Gastrocnemius medialis (tissue), 4 donors: ENCODE results near the gene LDB3.

ENCODE experiments used
- POLR2A ChIP-seq, 2 donors: fragments of 450-650 bp; IDR thresholded peaks; one replicate each; pipeline ENCODE4 v1.6.1; 2017; ENCODE audit warnings: antibody characterized with exemption in 2 of 2, mild to moderate bottlenecking in 2 of 2, moderate library complexity in 2 of 2
- TF ChIP-seq, protein P1 (sequence below), 5 experiments: fragments of 450-650 bp in 3 of 5; fragments of 200-600 bp in 2 of 5; sonication (generic) in 2 of 5; IDR thresholded peaks in 4 of 5; conservative IDR thresholded peaks in 1 of 5; 1 replicate in 4 of 5; 2 replicates in 1 of 5; pipeline ENCODE4 v1.5.1; 2016 to 2019; ENCODE audit warnings: antibody characterized with exemption in 5 of 5, mild to moderate bottlenecking in 3 of 5, moderate library complexity in 3 of 5

DNA sequence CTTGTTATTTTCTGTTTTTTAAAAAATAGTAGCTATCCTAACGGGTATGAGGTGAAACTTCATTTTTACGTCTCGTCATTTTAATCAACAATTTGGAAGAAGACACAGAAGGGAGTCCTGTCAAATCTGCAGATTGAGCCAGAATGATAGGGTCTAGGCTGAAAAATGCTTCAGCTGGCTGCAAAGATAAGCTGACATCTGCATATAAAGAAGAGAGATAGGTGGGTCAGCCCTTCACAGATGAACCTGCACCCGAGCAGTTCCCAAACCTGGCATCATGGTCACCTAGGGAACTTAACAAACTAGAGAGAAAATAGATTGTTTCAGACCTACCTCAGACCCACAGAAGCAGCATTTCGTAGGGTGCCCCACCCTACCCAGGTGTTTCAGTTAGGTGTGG, 52.9 kb downstream of the LDB3 start:
- TF ChIP-seq, protein P1, sequence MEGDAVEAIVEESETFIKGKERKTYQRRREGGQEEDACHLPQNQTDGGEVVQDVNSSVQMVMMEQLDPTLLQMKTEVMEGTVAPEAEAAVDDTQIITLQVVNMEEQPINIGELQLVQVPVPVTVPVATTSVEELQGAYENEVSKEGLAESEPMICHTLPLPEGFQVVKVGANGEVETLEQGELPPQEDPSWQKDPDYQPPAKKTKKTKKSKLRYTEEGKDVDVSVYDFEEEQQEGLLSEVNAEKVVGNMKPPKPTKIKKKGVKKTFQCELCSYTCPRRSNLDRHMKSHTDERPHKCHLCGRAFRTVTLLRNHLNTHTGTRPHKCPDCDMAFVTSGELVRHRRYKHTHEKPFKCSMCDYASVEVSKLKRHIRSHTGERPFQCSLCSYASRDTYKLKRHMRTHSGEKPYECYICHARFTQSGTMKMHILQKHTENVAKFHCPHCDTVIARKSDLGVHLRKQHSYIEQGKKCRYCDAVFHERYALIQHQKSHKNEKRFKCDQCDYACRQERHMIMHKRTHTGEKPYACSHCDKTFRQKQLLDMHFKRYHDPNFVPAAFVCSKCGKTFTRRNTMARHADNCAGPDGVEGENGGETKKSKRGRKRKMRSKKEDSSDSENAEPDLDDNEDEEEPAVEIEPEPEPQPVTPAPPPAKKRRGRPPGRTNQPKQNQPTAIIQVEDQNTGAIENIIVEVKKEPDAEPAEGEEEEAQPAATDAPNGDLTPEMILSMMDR (IDR thresholded peaks at IDR 0.05 in 4 of 5, conservative IDR thresholded peaks at IDR 0.05 in 1 of 5): no peak
- TF ChIP-seq POLR2A (IDR thresholded peaks at IDR 0.05): no peak
